Astrocyte (in vitro differentiated cells and primary cell): ENCODE measurements around the gene FBXL13. TPM values are rescaled to one million over a fixed set of nuclear protein-coding genes. Genes with fewer than 3 reads are reported as not detected.
A peak's percentile ranks its signal among the peaks of the same experiment; 100 is the strongest.

Source experiments
- DNase-seq: peaks from one replicate; pipeline ENCODE4 v3.0.0-alpha.2; 2010; ENCODE audit warnings: low read depth
- FAIRE-seq: peaks from 2 replicates; lab custom pipeline; 2011; peaks lifted over from hg19 to GRCh38; lab: Jason Lieb, UNC
- H2AFZ ChIP-seq: 2 replicates; pipeline ENCODE4 v1.6.0; 2012; ENCODE audit warnings: low read depth, low read length, inconsistent platforms
- H3K27ac ChIP-seq: 2 replicates; pipeline ENCODE4 v1.5.1; 2011; ENCODE audit warnings: low read depth, low read length, inconsistent platforms
- H3K27me3 ChIP-seq: 2 replicates; pipeline ENCODE4 v1.6.0; 2011; ENCODE audit warnings: low read length, inconsistent platforms; ENCODE audit not compliant: insufficient read depth
- H3K36me3 ChIP-seq: 2 replicates; pipeline ENCODE4 v1.5.1; 2011; ENCODE audit warnings: low read length, inconsistent platforms; ENCODE audit not compliant: insufficient read depth
- H3K4me1 ChIP-seq: 2 replicates; pipeline ENCODE4 v1.5.1; 2011; ENCODE audit warnings: low read length, inconsistent platforms; ENCODE audit not compliant: insufficient read depth
- H3K4me2 ChIP-seq: 2 replicates; pipeline ENCODE4 v1.6.0; 2012; ENCODE audit warnings: low read length, inconsistent platforms
- H3K4me3 ChIP-seq: 2 replicates; pipeline ENCODE4 v1.5.1; 2011; ENCODE audit warnings: low read depth, mild to moderate bottlenecking, low read length, inconsistent platforms; ENCODE audit not compliant: insufficient read depth
- H3K79me2 ChIP-seq: 2 replicates; pipeline ENCODE4 v1.6.0; 2012; ENCODE audit warnings: mild to moderate bottlenecking, low read length, inconsistent platforms; ENCODE audit not compliant: insufficient read depth
- H3K9ac ChIP-seq: 2 replicates; pipeline ENCODE4 v1.6.0; 2012; ENCODE audit warnings: mild to moderate bottlenecking, low read length, inconsistent platforms
- H3K9me3 ChIP-seq: 2 replicates; pipeline ENCODE4 v1.5.1; 2012; ENCODE audit warnings: low read depth, mild to moderate bottlenecking, low read length, inconsistent platforms; ENCODE audit not compliant: insufficient read depth
- H4K20me1 ChIP-seq: 2 replicates; pipeline ENCODE4 v1.6.0; 2012; ENCODE audit warnings: low read length, inconsistent platforms; ENCODE audit not compliant: insufficient read depth
- H3K27ac Mint-ChIP-seq: one replicate; pipeline ENCODE4 v1.8.0; 2021; ENCODE audit warnings: mild to moderate bottlenecking, mixed read lengths; ENCODE audit not compliant: unreplicated experiment
- H3K27me3 Mint-ChIP-seq: one replicate; pipeline ENCODE4 v1.8.0; 2021; ENCODE audit warnings: low read depth, mixed read lengths; ENCODE audit not compliant: unreplicated experiment
- H3K36me3 Mint-ChIP-seq: one replicate; pipeline ENCODE4 v1.8.0; 2021; ENCODE audit warnings: low read depth, mixed read lengths; ENCODE audit not compliant: unreplicated experiment
- H3K4me1 Mint-ChIP-seq: one replicate; pipeline ENCODE4 v1.8.0; 2021; ENCODE audit warnings: low read depth, mixed read lengths; ENCODE audit not compliant: unreplicated experiment
- H3K4me3 Mint-ChIP-seq: one replicate; pipeline ENCODE4 v1.8.0; 2021; ENCODE audit warnings: mild to moderate bottlenecking, moderate library complexity, mixed read lengths; ENCODE audit not compliant: unreplicated experiment
- H3K9me3 Mint-ChIP-seq: one replicate; pipeline ENCODE4 v1.8.0; 2021; ENCODE audit warnings: mild to moderate bottlenecking, mixed read lengths; ENCODE audit not compliant: unreplicated experiment
- CTCF ChIP-seq: IDR thresholded peaks from 2 replicates; pipeline ENCODE4 v1.5.1; 2011; ENCODE audit warnings: low read depth, mild to moderate bottlenecking, inconsistent platforms, low read length, moderate library complexity; ENCODE audit not compliant: insufficient read depth
- EZH2 ChIP-seq: IDR thresholded peaks from 2 replicates; pipeline ENCODE4 v1.6.1; 2012; ENCODE audit warnings: mild to moderate bottlenecking, low read length, inconsistent platforms; ENCODE audit not compliant: insufficient read depth
- total RNA-seq: library from RNA; stranded (reverse); gene quantifications from 2 replicates; pipeline ENCODE4 v1.2.1, GENCODE V29; 2021

FBXL13 gene
- total RNA-seq, 1 donor from 2014 or later: 1.2 TPM

DNA sequence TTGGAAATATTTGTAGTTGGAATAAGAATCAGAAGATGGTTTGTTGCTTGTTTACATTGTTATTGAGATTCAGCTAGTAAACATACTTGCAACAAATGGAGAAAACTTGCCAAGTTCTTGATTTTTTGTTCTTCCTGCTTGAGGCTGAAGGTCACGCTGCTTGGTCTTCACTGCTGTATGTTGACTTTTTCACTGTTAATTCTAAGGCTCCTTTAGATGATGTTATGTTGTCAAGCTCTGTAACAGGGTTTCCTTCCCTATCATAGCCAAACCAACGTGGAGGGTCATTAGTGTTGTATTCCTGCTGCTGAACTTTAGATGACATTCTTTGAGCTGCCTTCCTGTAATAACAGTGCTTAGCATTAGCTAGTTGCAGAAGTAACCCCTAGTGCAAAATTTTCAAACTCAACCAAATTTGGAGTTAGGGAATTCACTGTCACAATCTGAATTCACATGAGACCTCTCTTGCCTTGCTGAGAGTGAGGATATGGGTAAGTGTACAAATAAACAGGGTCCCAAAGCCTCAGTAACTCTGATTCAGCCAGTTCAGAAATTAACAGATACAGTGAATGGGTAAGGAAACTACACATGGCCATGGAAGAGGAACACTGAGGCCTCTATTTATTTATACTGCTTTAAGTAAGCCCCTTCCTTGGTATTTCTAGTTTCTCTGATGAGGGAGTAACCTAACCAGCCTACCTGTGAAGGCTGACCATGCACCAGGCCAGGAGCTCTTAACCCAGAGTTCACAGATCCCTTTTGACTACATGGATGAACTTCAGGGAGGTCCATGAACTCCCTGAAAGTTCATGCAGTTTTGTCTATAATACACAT, 261.2 kb downstream of the FBXL13 start:
- Mint-ChIP-seq H3K9me3 (peaks cover 3% of the 10 kb centered on the region), H3K27ac (no peak overlapping the region), H3K27me3 (no peaks in the 10 kb centered on the region), H3K36me3 (peaks cover 8% of the 10 kb centered on the region), H3K4me1 (peaks cover 12% of the 10 kb centered on the region), H3K4me3 (no peak overlapping the region)
- H3K4me2 ChIP-seq: peak overlapping the region; percentile 28
- peaks cover 13% of the 10 kb centered on the region for H3K4me1 ChIP-seq
- H3K4me3 ChIP-seq: no peak overlapping the region
- no peaks in the 10 kb centered on the region for H3K27me3 ChIP-seq
- TF ChIP-seq EZH2 (no peak), CTCF (no peak)
- H3K9me3 ChIP-seq: no peaks in the 10 kb centered on the region
- H4K20me1 ChIP-seq: no peaks in the 10 kb centered on the region
- DNase-seq: no peak
- no peaks in the 10 kb centered on the region for H3K79me2 ChIP-seq
- FAIRE-seq: no peak
- H3K27ac ChIP-seq: peak overlapping the region; percentile 16
- H3K9ac ChIP-seq: no peak overlapping the region
- H2AFZ ChIP-seq: no peak overlapping the region
- no peaks in the 10 kb centered on the region for H3K36me3 ChIP-seq

DNA sequence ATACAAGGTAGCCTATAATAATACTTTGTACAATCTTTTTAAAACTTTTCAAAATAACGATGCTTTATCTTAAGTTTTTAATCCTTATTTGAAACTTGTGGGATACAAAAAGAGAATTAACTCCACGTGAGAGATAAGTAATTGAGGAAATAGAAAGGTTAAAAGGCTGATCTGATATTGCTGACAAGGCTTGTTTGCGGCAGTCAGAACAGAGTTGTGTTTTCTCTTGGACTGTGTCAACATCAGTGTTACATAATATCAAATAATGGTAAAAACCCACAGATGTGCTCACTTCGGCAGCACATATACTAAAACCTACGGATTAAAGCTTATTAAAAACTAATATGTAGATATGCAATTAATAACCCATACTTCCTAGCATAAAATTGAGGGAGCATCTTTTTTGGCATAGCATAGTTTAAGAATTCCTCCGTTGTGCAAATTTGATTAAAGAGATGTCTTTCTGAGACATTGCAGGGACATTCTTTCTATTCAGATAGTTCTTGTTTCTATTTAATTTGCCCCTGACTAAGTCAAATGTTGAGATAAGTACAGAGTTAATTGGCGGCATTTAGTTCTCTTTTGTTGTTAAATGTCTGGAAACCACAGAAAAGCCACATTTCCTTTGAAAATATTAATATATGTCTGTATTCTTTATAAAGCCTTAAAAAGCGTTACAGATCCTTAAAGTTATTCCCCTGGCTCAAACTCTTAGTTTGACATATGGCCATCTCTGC, 262.5 kb downstream of the FBXL13 start:
- no peak overlapping the region for H3K4me2 ChIP-seq
- no peak overlapping the region for H3K27ac ChIP-seq
- H3K36me3 Mint-ChIP-seq: peaks cover 12% of the 10 kb centered on the region
- H3K4me3 Mint-ChIP-seq: no peak overlapping the region
- H3K79me2 ChIP-seq: no peaks in the 10 kb centered on the region
- H3K27me3 ChIP-seq: no peaks in the 10 kb centered on the region
- peaks cover 3% of the 10 kb centered on the region for H3K9me3 Mint-ChIP-seq
- H3K4me3 ChIP-seq: no peak overlapping the region
- H3K4me1 Mint-ChIP-seq: peaks cover 5% of the 10 kb centered on the region
- no peak overlapping the region for H3K27ac Mint-ChIP-seq
- no peak overlapping the region for H3K9ac ChIP-seq
- no peak for DNase-seq
- no peaks in the 10 kb centered on the region for H4K20me1 ChIP-seq
- H2AFZ ChIP-seq: no peak overlapping the region
- H3K27me3 Mint-ChIP-seq: no peaks in the 10 kb centered on the region
- no peaks in the 10 kb centered on the region for H3K36me3 ChIP-seq
- H3K9me3 ChIP-seq: no peaks in the 10 kb centered on the region
- FAIRE-seq: no peak
- TF ChIP-seq EZH2: no peak
- TF ChIP-seq CTCF: no peak
- H3K4me1 ChIP-seq: peaks cover 13% of the 10 kb centered on the region
